H9 (cell line): Measurements from ENCODE around the gene LRP2BP. TPM values are rescaled to one million over a fixed set of nuclear protein-coding genes. Genes with fewer than 3 reads are reported as not detected.

ENCODE experiments used
- DNase-seq: peaks from one replicate; pipeline ENCODE4 v3.0.0-alpha.2; 2017
- H2AFZ ChIP-seq: one replicate; pipeline ENCODE4 v1.6.1; 2013; ENCODE audit warnings: mild to moderate bottlenecking, low read length, control low read depth, moderate library complexity
- H2AK5ac ChIP-seq: 2 replicates; pipeline ENCODE4 v1.6.1; 2013; ENCODE audit warnings: low read length, control low read depth, mixed read lengths; ENCODE audit not compliant: insufficient read length
- H2BK120ac ChIP-seq: one replicate; pipeline ENCODE4 v1.6.1; 2013; ENCODE audit warnings: low read depth, mild to moderate bottlenecking, low read length, control low read depth, inconsistent platforms; ENCODE audit not compliant: poor library complexity, severe bottlenecking
- H2BK12ac ChIP-seq: 2 replicates; pipeline ENCODE4 v1.6.1; 2013; ENCODE audit warnings: low read length, control low read depth, mixed read lengths, low read depth; ENCODE audit not compliant: insufficient read length
- H2BK15ac ChIP-seq: 2 replicates; pipeline ENCODE4 v1.6.1; 2013; ENCODE audit warnings: low read depth, low read length, control low read depth
- H2BK20ac ChIP-seq: one replicate; pipeline ENCODE4 v1.6.1; 2013; ENCODE audit warnings: low read depth, mild to moderate bottlenecking, low read length, control low read depth, inconsistent platforms; ENCODE audit not compliant: poor library complexity, severe bottlenecking
- H2BK5ac ChIP-seq: 2 replicates; pipeline ENCODE4 v1.6.1; 2013; ENCODE audit warnings: low read length, control low read depth, mixed read lengths; ENCODE audit not compliant: insufficient read length
- H3K14ac ChIP-seq: 2 replicates; pipeline ENCODE4 v1.6.1; 2013; ENCODE audit warnings: low read length, control low read depth; ENCODE audit not compliant: insufficient read depth
- H3K18ac ChIP-seq: 2 replicates; pipeline ENCODE4 v1.6.1; 2013; ENCODE audit warnings: low read depth, mild to moderate bottlenecking, mixed read lengths, low read length, control low read depth; ENCODE audit not compliant: insufficient read length
- H3K23ac ChIP-seq: 2 replicates; pipeline ENCODE4 v1.6.1; 2013; ENCODE audit warnings: low read length, control low read depth, mixed read lengths, low read depth; ENCODE audit not compliant: insufficient read length
- H3K23me2 ChIP-seq: 2 replicates; pipeline ENCODE4 v1.6.1; 2013; ENCODE audit warnings: low read depth, mild to moderate bottlenecking, mixed read lengths, low read length, control low read depth; ENCODE audit not compliant: insufficient read length, poor library complexity, severe bottlenecking
- H3K27ac ChIP-seq: 2 replicates; pipeline ENCODE4 v1.5.1; 2013; ENCODE audit warnings: low read length, control low read depth, mixed read lengths, low read depth; ENCODE audit not compliant: insufficient read length
- H3K27me3 ChIP-seq: 2 replicates; pipeline ENCODE4 v1.6.1; 2013; ENCODE audit warnings: low read length, control low read depth, inconsistent platforms; ENCODE audit not compliant: insufficient read depth
- H3K4ac ChIP-seq: 2 replicates; pipeline ENCODE4 v1.6.1; 2013; ENCODE audit warnings: low read depth, mild to moderate bottlenecking, control low read depth, inconsistent platforms, low read length, moderate library complexity
- H3K4me1 ChIP-seq: 2 replicates; pipeline ENCODE4 v1.6.1; 2013; ENCODE audit warnings: low read length, control low read depth, inconsistent platforms; ENCODE audit not compliant: insufficient read depth
- H3K4me2 ChIP-seq: 2 replicates; pipeline ENCODE4 v1.6.1; 2013; ENCODE audit warnings: low read length, control low read depth, mixed read lengths; ENCODE audit not compliant: insufficient read length, insufficient read depth
- H3K56ac ChIP-seq: 2 replicates; pipeline ENCODE4 v1.6.1; 2013; ENCODE audit warnings: low read depth, mild to moderate bottlenecking, mixed read lengths, low read length, control low read depth; ENCODE audit not compliant: insufficient read length
- H3K79me1 ChIP-seq: 2 replicates; pipeline ENCODE4 v1.6.1; 2013; ENCODE audit warnings: low read depth, mild to moderate bottlenecking, moderate library complexity, low read length, control low read depth, inconsistent platforms; ENCODE audit not compliant: insufficient read depth, poor library complexity, severe bottlenecking
- H3K79me2 ChIP-seq: 2 replicates; pipeline ENCODE4 v1.6.1; 2013; ENCODE audit warnings: low read length, control low read depth, inconsistent platforms; ENCODE audit not compliant: insufficient read depth
- H3K9ac ChIP-seq: 2 replicates; pipeline ENCODE4 v1.6.1; 2013; ENCODE audit warnings: low read length, control low read depth, mixed read lengths; ENCODE audit not compliant: insufficient read length; ENCODE audit errors: extremely low read depth
- H3K9me3 ChIP-seq: one replicate; pipeline ENCODE4 v1.6.1; 2013; ENCODE audit warnings: low read depth, low read length, inconsistent platforms; ENCODE audit not compliant: control insufficient read depth
- H3T11ph ChIP-seq: one replicate; pipeline ENCODE4 v1.6.1; 2013; ENCODE audit warnings: mild to moderate bottlenecking, low read length, control low read depth, inconsistent platforms
- H4K20me1 ChIP-seq: one replicate; pipeline ENCODE4 v1.6.1; 2013; ENCODE audit not compliant: control insufficient read depth, insufficient read length, insufficient read depth
- H4K5ac ChIP-seq: 2 replicates; pipeline ENCODE4 v1.6.1; 2013; ENCODE audit warnings: low read depth, mild to moderate bottlenecking, mixed read lengths, low read length, control low read depth; ENCODE audit not compliant: insufficient read length
- H4K8ac ChIP-seq: replicated peaks from 2 replicates; pipeline ENCODE4 v1.6.1; 2013; ENCODE audit warnings: low read length, control low read depth, mixed read lengths, low read depth; ENCODE audit not compliant: insufficient read length
- H4K91ac ChIP-seq: 2 replicates; pipeline ENCODE4 v1.6.1; 2013; ENCODE audit warnings: low read depth, mild to moderate bottlenecking, moderate library complexity, mixed read lengths, low read length, control low read depth; ENCODE audit not compliant: insufficient read length
- H3K27ac Mint-ChIP-seq, 3 experiments: 2 replicates in 2 of 3; 3 replicates in 1 of 3; pipeline ENCODE4 v1.8.0; 2020 to 2021; ENCODE audit warnings: mixed read lengths in 3 of 3, mild to moderate bottlenecking in 1 of 3, moderate library complexity in 1 of 3
- H3K27me3 Mint-ChIP-seq: 2 replicates; pipeline ENCODE4 v1.8.0; 2021; ENCODE audit warnings: low read depth, mild to moderate bottlenecking, moderate library complexity, mixed read lengths
- H3K36me3 Mint-ChIP-seq, 3 experiments: 2 replicates in 2 of 3; 3 replicates in 1 of 3; pipeline ENCODE4 v1.8.0; 2020 to 2021; ENCODE audit warnings: low read depth in 3 of 3, mixed read lengths in 3 of 3; ENCODE audit not compliant: insufficient read depth in 1 of 3
- H3K4me1 Mint-ChIP-seq, 2 experiments: 2 replicates each; pipeline ENCODE4 v1.8.0; 2020; ENCODE audit warnings: mixed read lengths in 2 of 2
- H3K4me3 Mint-ChIP-seq, 2 experiments: 2 replicates in 1 of 2; 3 replicates in 1 of 2; pipeline ENCODE4 v1.8.0; 2020 to 2021; ENCODE audit warnings: mild to moderate bottlenecking in 2 of 2, mixed read lengths in 2 of 2, moderate library complexity in 1 of 2
- H3K9me3 Mint-ChIP-seq, 2 experiments: 2 replicates in 1 of 2; 3 replicates in 1 of 2; pipeline ENCODE4 v1.8.0; 2020; ENCODE audit warnings: mild to moderate bottlenecking in 2 of 2, mixed read lengths in 2 of 2, moderate library complexity in 1 of 2
- CTCF ChIP-seq: fragments of 200-600 bp; sonication (generic); conservative IDR thresholded peaks from 3 replicates; pipeline ENCODE4 v1.8.0; 2021; ENCODE audit warnings: antibody characterized with exemption, mild to moderate bottlenecking
- WGBS: extraction: QIAGEN DNeasy Blood & Tissue Kit; methylation state at CpG from one replicate; pipeline ENCODE4 v1.1.7; 2013; ENCODE audit warnings: missing lambda C conversion rate, low lambda C conversion rate, mixed read lengths; ENCODE audit not compliant: insufficient read length; ENCODE audit errors: extremely low coverage; 5-methylcytosine and 5-hydroxymethylcytosine counted together
- total RNA-seq: library from RNA; stranded (reverse); gene quantifications from 2 replicates; pipeline ENCODE4 v1.2.1, GENCODE V29; 2021

LRP2BP gene
- total RNA-seq, 1 experiment from 2014 or later, result 0.46 TPM

GRCh38 chr4:185339941-185340340, 55.8 kb downstream of the LRP2BP start:
- Histone ChIP-seq H3K56ac (peak overlapping the region; percentile 82), H3K14ac (no peak overlapping the region), H3K23ac (no peak overlapping the region), H3K18ac (no peak overlapping the region), H2BK12ac (no peak overlapping the region), H3K79me2 (no peaks in the 10 kb centered on the region), H2BK5ac (no peak overlapping the region), H4K5ac (no peak overlapping the region), H3K27me3 (no peaks in the 10 kb centered on the region), H3K4me2 (no peak overlapping the region), H4K91ac (peak overlapping the region; percentile 57), H3K9me3 (no peaks in the 10 kb centered on the region), H4K20me1 (no peaks in the 10 kb centered on the region), H3K27ac (no peak overlapping the region), H3T11ph (no peak overlapping the region), H2BK120ac (no peak overlapping the region), H2AK5ac (no peak overlapping the region), H3K23me2 (no peaks in the 10 kb centered on the region), H2BK15ac (0 out of 2 replicates have a peak overlapping the region, but pooled peaks have one; percentile 19), H3K79me1 (peaks cover 3% of the 10 kb centered on the region), H3K4me1 (no peaks in the 10 kb centered on the region), H3K4ac (no peak overlapping the region), H2BK20ac (no peak overlapping the region), H4K8ac (no peak overlapping the region), H3K9ac (no peak overlapping the region), H2AFZ (no peak overlapping the region)
- H3K4me1 Mint-ChIP-seq, result no peaks in the 10 kb centered on the region
- no peak overlapping the region for H3K4me3 Mint-ChIP-seq
- H3K27me3 Mint-ChIP-seq, result no peaks in the 10 kb centered on the region
- no peak for DNase-seq
- H3K27ac Mint-ChIP-seq, result no peak overlapping the region
- no peak for TF ChIP-seq CTCF
- WGBS, result no CpG with 5 or more reads among the region's 3 CpGs
- peaks cover 3 to 7% of the 10 kb centered on the region in 2 experiments; a peak in 4 of 5 replicates for H3K9me3 Mint-ChIP-seq
- H3K36me3 Mint-ChIP-seq, result peaks cover 6 to 60% (median 46%) of the 10 kb centered on the region in 3 experiments; a peak in 6 of 7 replicates
